HL-60 (cell line): ENCODE results near the gene KAZN.

Experiments
- DNase-seq, 2 experiments: peaks; one replicate each; pipeline ENCODE4 v3.0.0-alpha.2; 2010 to 2020; ENCODE audit warnings: low read depth in 1 of 2, low spot score in 1 of 2
- H3K27ac ChIP-seq: fragments of 250-450 bp; sonication (Bioruptor Pico); replicated peaks from 2 replicates; pipeline ENCODE4 v1.5.1; 2020; ENCODE audit warnings: mild to moderate bottlenecking, moderate library complexity
- H3K27me3 ChIP-seq: fragments of 250-450 bp; sonication (Bioruptor Pico); 2 replicates; pipeline ENCODE4 v1.5.1; 2021; ENCODE audit warnings: mild to moderate bottlenecking, moderate library complexity; ENCODE audit not compliant: insufficient read depth, poor library complexity, severe bottlenecking
- H3K4me3 ChIP-seq: replicated peaks from 2 replicates; pipeline ENCODE4 v1.5.1; 2011; ENCODE audit warnings: mild to moderate bottlenecking, control low read depth, low read length; ENCODE audit not compliant: insufficient read depth
- GABPA ChIP-seq: IDR thresholded peaks from 2 replicates; pipeline ENCODE4 v1.6.1; 2012; ENCODE audit warnings: low read depth
- POLR2AphosphoS5 ChIP-seq: IDR thresholded peaks from 2 replicates; pipeline ENCODE4 v1.6.1; 2012; ENCODE audit warnings: low read depth
- SPI1 ChIP-seq: IDR thresholded peaks from 2 replicates; pipeline ENCODE4 v1.6.1; 2012; ENCODE audit warnings: low read depth, mild to moderate bottlenecking, borderline replicate concordance
- TF ChIP-seq, protein P1 (sequence below): IDR thresholded peaks from one replicate; pipeline ENCODE4 v1.5.1; 2011; ENCODE audit warnings: low read length, control low read depth, inconsistent platforms; ENCODE audit not compliant: insufficient read depth
- TF ChIP-seq, protein P2 (sequence below): IDR thresholded peaks from 2 replicates; pipeline ENCODE4 v1.6.1; 2012; ENCODE audit warnings: low read depth; ENCODE audit not compliant: insufficient replicate concordance

Gene KAZN

DNA sequence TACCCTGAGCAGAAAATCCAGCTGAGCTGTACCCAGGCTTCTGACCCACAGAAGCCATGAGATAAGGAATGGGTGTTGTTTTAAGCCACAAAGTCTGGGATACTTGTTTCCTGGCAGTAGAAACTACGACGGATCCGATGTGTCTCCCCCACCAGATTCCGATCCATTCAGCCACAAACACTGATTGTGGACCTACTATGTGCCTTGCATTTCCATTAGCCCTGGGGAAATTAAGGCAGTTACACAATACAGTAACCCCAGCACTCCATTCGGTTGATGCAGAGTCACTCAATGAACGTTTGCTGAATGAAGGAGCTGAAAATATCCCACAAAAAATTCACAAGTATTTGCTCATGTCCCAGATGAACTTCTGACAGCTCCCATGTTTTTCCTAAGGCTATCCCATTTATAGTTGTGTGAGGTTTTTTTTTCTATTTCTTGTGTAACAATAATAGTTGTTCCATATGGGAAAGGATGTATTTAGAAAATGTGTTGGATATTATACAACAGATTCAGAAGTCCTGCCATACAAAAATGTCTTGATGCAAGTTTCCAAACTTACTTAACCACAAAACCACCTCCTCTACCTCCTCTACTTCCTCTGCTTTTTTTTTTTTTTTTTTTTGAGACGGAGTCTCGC lies 29.6 kb upstream of the KAZN start:
- Histone ChIP-seq H3K27me3 (no peaks in the 10 kb centered on the region), H3K27ac (no peak overlapping the region), H3K4me3 (no peak overlapping the region)
- no peak for TF ChIP-seq SPI1
- TF ChIP-seq, protein P1, sequence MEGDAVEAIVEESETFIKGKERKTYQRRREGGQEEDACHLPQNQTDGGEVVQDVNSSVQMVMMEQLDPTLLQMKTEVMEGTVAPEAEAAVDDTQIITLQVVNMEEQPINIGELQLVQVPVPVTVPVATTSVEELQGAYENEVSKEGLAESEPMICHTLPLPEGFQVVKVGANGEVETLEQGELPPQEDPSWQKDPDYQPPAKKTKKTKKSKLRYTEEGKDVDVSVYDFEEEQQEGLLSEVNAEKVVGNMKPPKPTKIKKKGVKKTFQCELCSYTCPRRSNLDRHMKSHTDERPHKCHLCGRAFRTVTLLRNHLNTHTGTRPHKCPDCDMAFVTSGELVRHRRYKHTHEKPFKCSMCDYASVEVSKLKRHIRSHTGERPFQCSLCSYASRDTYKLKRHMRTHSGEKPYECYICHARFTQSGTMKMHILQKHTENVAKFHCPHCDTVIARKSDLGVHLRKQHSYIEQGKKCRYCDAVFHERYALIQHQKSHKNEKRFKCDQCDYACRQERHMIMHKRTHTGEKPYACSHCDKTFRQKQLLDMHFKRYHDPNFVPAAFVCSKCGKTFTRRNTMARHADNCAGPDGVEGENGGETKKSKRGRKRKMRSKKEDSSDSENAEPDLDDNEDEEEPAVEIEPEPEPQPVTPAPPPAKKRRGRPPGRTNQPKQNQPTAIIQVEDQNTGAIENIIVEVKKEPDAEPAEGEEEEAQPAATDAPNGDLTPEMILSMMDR: no peak
- TF ChIP-seq, protein P2, sequence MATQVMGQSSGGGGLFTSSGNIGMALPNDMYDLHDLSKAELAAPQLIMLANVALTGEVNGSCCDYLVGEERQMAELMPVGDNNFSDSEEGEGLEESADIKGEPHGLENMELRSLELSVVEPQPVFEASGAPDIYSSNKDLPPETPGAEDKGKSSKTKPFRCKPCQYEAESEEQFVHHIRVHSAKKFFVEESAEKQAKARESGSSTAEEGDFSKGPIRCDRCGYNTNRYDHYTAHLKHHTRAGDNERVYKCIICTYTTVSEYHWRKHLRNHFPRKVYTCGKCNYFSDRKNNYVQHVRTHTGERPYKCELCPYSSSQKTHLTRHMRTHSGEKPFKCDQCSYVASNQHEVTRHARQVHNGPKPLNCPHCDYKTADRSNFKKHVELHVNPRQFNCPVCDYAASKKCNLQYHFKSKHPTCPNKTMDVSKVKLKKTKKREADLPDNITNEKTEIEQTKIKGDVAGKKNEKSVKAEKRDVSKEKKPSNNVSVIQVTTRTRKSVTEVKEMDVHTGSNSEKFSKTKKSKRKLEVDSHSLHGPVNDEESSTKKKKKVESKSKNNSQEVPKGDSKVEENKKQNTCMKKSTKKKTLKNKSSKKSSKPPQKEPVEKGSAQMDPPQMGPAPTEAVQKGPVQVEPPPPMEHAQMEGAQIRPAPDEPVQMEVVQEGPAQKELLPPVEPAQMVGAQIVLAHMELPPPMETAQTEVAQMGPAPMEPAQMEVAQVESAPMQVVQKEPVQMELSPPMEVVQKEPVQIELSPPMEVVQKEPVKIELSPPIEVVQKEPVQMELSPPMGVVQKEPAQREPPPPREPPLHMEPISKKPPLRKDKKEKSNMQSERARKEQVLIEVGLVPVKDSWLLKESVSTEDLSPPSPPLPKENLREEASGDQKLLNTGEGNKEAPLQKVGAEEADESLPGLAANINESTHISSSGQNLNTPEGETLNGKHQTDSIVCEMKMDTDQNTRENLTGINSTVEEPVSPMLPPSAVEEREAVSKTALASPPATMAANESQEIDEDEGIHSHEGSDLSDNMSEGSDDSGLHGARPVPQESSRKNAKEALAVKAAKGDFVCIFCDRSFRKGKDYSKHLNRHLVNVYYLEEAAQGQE: no peak
- TF ChIP-seq GABPA: no peak
- TF ChIP-seq POLR2AphosphoS5: no peak
- no peak for DNase-seq

DNA sequence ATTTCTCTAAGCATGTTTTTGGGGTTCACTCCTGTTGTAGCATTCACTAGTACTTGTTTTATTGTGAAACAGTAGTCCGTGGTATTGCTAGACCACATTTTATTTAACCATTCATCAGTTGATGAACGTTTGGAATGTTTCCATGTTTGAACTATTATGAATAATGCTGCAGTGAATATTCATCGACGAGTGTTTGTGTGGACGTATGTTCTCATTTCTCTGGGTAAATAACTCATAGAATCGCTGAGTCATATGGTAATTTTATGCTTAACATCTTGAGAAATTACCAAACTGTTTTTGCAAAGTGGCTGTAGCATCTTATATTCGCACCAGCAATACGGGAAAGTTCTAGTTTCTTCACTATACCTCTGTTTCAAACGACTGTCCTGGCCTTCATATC lies 28.0 kb upstream of the KAZN start:
- Histone ChIP-seq H3K27ac (no peak overlapping the region), H3K4me3 (no peak overlapping the region), H3K27me3 (no peaks in the 10 kb centered on the region)
- DNase-seq: no peak
- no peak for TF ChIP-seq POLR2AphosphoS5
- TF ChIP-seq GABPA: no peak
- TF ChIP-seq, protein P1: no peak
- TF ChIP-seq SPI1: no peak
- TF ChIP-seq, protein P2: no peak

DNA sequence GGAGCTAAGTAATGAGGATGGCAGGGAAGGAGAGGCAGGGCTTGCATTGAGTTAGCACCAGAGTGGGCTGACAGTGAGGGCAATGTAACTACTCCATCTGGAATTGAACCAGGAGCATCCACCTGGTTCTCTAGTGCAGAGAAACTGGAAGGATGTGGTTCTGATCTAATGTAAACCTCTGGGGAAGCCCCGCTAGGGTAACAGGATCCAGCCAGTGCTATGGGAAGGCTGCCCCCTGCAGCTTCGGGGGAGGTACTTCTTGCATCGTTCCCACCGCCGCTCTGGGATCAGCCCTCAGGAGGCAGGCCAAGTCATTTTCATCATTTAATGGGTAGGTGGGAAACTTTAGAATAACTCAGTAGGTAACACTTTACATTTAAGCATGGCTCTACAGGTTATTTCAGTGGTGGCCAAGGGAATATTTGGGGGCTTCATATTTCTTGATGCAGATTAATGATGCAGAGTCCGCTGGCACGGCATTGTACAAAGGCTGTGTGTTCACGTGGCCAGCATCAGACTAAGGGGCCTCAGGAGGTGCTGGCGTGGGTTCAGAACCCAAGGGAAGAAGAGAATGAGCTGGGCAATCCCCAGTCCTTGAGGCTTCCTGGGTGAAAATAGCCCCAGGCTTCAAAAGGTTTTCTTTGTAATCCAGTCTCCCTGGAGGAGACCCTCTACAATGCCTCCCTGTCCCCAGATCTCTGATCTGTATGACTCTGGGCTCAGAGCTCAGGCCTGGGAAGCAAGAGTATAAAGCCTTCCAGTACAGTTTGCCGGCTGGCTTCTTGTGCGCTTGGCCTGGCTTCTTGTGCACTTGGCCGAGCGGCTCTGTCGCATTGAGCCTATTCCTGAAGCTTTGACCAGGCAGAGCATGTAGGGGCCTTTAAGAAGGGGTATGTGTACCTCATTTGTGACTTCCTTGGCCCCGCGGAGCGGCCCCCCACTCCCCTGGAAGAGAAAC lies 26.4 kb upstream of the KAZN start:
- DNase-seq: no peak
- H3K27ac ChIP-seq: no peak overlapping the region
- no peaks in the 10 kb centered on the region for H3K27me3 ChIP-seq
- no peak for TF ChIP-seq GABPA
- TF ChIP-seq, protein P2: no peak
- no peak overlapping the region for H3K4me3 ChIP-seq
